ENCODE results near the gene JOSD1.

The JOSD1 gene

DNA sequence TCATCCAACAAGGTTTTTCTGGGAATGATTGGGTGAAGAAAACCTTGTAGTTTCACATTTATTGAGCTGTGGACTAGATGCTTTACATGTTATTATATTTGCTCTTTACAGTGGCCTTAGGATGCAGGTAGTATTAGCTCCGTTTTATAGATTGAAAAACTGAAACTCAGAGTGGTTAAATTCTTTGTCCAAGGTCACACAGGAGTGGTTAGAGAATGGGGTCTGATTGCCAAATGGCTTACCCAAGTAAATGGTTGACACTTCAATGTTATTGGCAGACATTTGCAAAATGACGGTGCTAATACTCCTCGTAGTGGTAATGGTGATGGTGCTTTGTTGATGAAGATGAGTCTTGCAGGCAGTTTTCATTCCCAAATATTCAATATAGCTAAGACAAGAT, 7.2 kb upstream of the JOSD1 start:
- no peak overlapping the region for H3K4me3 ChIP-seq
- H4K20me1 ChIP-seq, result peaks cover 71% of the 10 kb centered on the region
- no peaks in the 10 kb centered on the region for H3K27me3 ChIP-seq
- H3K36me3 ChIP-seq, result peaks cover 37% of the 10 kb centered on the region
- H3K4me1 ChIP-seq, result peaks cover 56% of the 10 kb centered on the region
- no peak for TF ChIP-seq Cebpa-rat (IDR thresholded peaks at IDR 0.05)
- no peak overlapping the region for H3K27ac ChIP-seq
- no peaks in the 10 kb centered on the region for H3K9me3 ChIP-seq
- no peak overlapping the region for H3K9ac ChIP-seq
- peak overlapping the region; percentile 99 for H3K4me2 ChIP-seq

DNA sequence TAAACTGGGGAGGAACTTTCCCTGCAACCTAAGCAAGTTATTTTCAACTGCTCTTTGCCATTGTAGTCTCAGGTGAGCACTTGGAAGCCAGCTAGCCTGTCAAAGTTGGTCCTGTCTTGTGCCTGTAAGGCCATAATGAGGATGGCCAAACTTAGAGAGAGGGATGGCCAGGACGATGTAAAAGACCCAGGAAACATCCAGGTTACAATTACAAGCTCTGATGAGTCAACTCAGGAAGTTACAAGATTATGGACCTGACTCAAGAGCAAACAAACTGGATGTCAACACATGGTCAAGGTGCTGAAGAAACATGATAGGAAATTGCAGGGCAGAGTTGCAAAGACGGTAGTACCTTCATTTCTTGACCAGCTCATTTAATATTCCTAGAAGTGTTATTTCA, 6.6 kb upstream of the JOSD1 start:
- Histone ChIP-seq H3K27ac (no peak overlapping the region), H4K20me1 (peaks cover 65% of the 10 kb centered on the region)

DNA sequence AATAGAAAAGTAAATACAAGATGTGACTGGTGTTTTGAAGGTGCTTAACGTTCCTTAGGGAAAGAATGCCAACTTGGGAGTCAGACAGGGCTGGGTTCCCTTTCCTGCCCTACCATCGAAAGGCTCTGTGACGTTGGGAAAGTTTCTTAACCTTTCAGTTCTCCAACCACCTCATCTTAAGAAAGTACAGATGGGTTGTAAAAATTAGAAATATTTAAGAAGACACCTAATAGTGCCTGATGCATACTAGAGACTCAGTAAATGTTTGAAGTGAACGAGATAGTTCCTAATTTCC, 6.1 kb upstream of the JOSD1 start:
- no peak for TF ChIP-seq Cebpa-rat (IDR thresholded peaks at IDR 0.05)
- Histone ChIP-seq H3K9ac (peak overlapping the region; percentile 96), H3K4me1 (peaks cover 48% of the 10 kb centered on the region), H3K9me3 (no peaks in the 10 kb centered on the region), H4K20me1 (peaks cover 60% of the 10 kb centered on the region), H3K27ac (peak overlapping the region; percentile 95), H3K36me3 (peaks cover 26% of the 10 kb centered on the region), H3K4me3 (peak overlapping the region; percentile 94), H3K27me3 (no peaks in the 10 kb centered on the region), H3K4me2 (peak overlapping the region; percentile 99)

More for the DNA sequence above, 6.6 kb upstream of the JOSD1 start:
- H3K4me3 ChIP-seq, result peak overlapping the region; percentile 94
- no peak for TF ChIP-seq Cebpa-rat (IDR thresholded peaks at IDR 0.05)
- H3K4me2 ChIP-seq, result peak overlapping the region; percentile 99
- H3K36me3 ChIP-seq, result peaks cover 31% of the 10 kb centered on the region
- no peaks in the 10 kb centered on the region for H3K9me3 ChIP-seq
- peaks cover 49% of the 10 kb centered on the region for H3K4me1 ChIP-seq
- peak overlapping the region; percentile 96 for H3K9ac ChIP-seq
- H3K27me3 ChIP-seq, result no peaks in the 10 kb centered on the region

DNA sequence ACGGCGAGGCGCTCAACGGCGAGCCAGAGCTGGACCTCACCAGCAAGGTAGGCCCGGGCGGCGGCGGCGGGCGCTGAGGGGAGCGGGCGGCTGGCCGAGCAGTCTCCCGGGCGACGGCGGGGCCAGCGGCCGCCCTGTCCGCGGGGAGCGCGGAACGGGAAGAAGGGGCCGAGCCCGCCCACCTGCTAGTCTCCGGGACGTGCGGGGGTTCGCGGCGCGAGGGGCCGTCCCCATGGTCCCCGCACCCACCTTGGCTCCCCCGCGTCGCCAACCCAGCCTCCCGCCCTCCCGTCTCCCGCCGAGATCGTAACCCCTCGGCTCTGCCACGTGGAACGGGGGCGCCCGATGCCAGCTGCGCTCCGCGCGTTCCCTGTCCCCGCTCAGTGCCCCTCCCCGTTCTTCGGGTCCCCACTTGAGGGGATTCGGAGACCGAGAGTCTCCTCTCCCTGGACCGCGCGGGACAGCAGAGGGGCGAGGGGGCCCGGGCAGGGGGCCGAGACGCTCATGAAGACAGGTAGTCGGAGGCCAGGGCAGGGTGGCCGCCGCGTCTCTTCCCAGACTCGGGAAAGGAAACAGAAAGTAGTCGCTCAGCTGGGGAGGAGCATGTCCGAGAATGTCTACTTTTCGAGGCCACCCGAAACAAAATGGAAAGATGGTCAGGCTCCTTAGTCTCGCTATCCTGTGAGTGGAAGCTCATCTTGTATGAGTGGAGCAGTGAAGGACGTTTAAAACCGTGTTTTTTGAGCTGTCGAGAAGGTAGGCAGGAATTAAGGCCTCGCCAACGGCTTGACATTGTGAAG, 5.6 kb upstream of the JOSD1 start:
- peak overlapping the region; percentile 99 for H3K4me2 ChIP-seq
- H3K27me3 ChIP-seq, result no peaks in the 10 kb centered on the region; the same call in 1 of the 2 replicates
- H3K9me3 ChIP-seq, result no peaks in the 10 kb centered on the region
- H3K36me3 ChIP-seq, result peaks cover 20% of the 10 kb centered on the region
- peaks cover 54% of the 10 kb centered on the region for H3K4me1 ChIP-seq
- peak overlapping the region; percentile 94 for H3K4me3 ChIP-seq
- no peak for TF ChIP-seq Cebpa-rat (IDR thresholded peaks at IDR 0.05)
- H4K20me1 ChIP-seq, result peaks cover 54% of the 10 kb centered on the region
- peak overlapping the region; percentile 96 for H3K9ac ChIP-seq
- peak overlapping the region; percentile 95 for H3K27ac ChIP-seq

DNA sequence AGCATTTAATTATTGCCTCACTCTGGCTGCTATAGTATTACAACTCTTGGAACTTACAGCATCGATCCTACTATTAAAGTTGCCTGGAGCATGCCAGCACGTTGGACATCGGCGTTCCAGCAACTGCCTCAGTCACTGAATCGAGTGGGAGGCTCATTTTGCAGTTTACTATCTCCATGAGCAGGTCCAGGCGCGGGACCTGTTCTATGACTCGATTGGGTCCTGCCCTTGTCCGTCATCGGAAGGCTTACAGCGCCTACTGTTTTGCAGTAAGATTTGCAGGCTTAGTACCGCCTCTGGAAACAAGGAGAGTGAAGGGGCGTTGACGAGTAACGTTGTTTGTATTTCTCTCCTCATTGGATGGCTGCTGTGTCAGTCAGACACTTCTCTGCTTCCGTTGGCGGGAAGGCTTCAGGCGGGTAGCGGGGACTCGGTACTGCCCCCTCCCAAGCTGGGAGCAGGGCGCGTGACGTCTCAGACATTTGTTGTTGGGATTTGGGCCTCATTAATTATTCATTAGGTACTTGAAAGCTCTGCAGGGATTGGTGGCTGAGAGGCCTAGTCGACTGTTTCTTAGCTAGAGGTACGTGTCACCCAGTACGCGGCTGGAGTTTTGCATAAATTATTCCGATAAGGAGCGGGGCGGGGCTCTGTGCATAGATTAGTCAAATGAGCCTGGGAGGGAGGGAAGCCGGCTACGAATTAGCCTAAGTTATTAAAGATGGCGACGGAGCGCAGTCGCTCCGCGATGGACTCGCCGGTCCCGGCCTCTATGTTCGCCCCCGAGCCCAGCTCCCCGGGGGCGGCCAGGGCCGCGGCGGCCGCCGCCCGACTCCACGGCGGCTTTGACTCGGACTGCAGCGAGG, 4.7 kb upstream of the JOSD1 start, which contains the start of gene GTPBP1:
Gene GTPBP1, plus strand, starts transcription at position 710 of the 866 bp plus-strand sequence. Its CDS starts 12 bp downstream, at position 722.
- Histone ChIP-seq H4K20me1 (peaks cover 46% of the 10 kb centered on the region), H3K4me3 (peak within 1 kb of the TSS; percentile 94), H3K9me3 (no peaks in the 10 kb centered on the region), H3K27ac (peak within 1 kb of the TSS; percentile 95), H3K4me1 (peaks cover 56% of the 10 kb centered on the region), H3K4me2 (peak within 1 kb of the TSS; percentile 99), H3K9ac (peak within 1 kb of the TSS; percentile 96), H3K36me3 (peaks cover 12% of the 10 kb centered on the region), H3K27me3 (no peaks in the 10 kb centered on the region; the same call in 1 of the 2 replicates)
- TF ChIP-seq Cebpa-rat (IDR thresholded peaks at IDR 0.05), result no peak

DNA sequence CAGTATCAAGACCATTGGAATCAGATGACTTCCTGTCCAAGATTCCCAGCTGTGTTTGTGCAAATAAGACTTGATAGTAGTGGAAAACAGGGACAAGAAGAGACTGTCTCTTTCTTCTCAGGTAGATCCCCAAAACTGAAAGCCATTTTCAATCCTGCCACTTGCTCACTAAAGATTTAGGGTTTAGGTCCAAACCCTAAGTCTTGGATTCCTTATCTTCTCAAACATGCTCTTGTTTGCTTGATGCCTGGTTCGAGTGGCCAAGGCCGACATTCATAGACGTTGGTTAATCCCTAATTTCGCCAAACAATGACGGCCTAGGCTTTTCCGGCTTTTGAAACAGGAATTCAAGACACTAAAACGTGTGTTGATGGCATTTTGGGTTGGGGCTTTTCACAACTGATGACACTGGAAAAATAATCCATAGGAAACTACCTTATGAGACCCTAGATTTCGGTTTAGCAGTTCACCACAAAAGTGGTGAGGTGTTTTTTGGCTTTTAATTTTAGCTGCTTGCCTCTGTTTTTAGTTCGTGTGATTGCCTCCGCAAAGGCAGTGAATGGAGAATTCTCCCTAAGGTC, 4.0 kb upstream of the JOSD1 start:
- H3K27ac ChIP-seq, result peak overlapping the region; percentile 15; the same call in 1 of the 2 replicates
- H3K9me3 ChIP-seq, result no peaks in the 10 kb centered on the region
- TF ChIP-seq Cebpa-rat (IDR thresholded peaks at IDR 0.05), result no peak
- H3K36me3 ChIP-seq, result peaks cover 5% of the 10 kb centered on the region; the same call in 1 of the 2 replicates
- H3K4me1 ChIP-seq, result peaks cover 56% of the 10 kb centered on the region
- peak overlapping the region; percentile 74 for H3K4me2 ChIP-seq
- peak overlapping the region; percentile 58 for H3K4me3 ChIP-seq
- H3K9ac ChIP-seq, result peak overlapping the region; percentile 60
- H3K27me3 ChIP-seq, result no peaks in the 10 kb centered on the region; the same call in 1 of the 2 replicates
- peaks cover 39% of the 10 kb centered on the region for H4K20me1 ChIP-seq

DNA sequence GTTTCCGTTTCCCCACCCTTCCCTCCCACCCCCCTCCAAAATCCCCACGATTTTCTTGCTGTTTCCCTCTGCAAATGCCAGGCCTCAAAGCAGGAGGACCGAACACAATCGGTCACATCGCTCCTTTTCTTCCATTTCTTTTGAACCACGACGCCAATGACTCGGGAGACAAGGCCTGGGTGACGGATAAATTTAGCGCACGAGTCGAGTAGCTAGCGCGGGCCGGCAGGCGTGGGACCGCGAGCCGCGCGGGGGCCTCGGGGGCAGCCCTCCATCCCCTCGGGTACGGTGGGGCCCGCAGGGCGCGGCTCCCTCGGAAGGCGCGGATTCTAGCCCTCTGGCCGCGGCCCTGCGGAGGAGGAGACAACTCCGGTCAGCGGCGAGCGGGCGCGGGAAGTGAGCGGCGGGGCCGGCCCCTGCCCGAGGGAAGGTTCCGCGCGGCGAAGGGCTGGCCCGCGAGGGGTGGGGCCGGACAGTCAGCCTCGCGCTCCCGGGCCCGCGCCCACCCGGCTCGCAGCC, 414 bp downstream of the JOSD1 start:
- Histone ChIP-seq H3K9me3 (no peaks in the 10 kb centered on the region), H3K27me3 (no peaks in the 10 kb centered on the region; the same call in 1 of the 2 replicates), H3K4me3 (peak overlapping the region; percentile 95), H3K9ac (peak overlapping the region; percentile 94), H4K20me1 (peaks cover 31% of the 10 kb centered on the region; the same call in 1 of the 2 replicates), H3K4me1 (peaks cover 62% of the 10 kb centered on the region), H3K36me3 (0 out of 2 replicates have a peak, but pooled peaks cover 4% of the 10 kb centered on the region), H3K27ac (peak overlapping the region; percentile 92), H3K4me2 (peak overlapping the region; percentile 83)
- no peak for TF ChIP-seq Cebpa-rat (IDR thresholded peaks at IDR 0.05)

DNA sequence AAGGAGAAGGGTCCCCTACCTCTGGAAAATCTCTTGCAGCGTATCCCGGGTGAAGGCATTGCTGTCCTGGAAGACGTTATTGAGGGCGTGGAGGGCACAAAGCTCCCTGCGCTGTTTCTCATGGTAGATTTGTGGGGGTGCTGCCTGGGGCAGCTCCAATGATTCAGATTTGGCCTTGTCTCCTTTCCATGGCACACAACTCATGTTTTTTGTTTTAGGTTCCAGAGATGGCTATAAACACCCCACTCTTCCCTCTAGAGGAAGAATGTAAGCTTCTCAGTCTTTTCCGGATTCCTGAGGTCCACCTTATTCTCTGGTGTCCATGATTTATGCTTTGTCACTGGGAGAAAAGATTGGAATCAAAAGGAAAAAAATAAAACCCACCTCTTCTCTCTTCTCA, 959 bp downstream of the JOSD1 start:
- no peak for TF ChIP-seq Cebpa-rat (IDR thresholded peaks at IDR 0.05)
- peaks cover 37% of the 10 kb centered on the region for H4K20me1 ChIP-seq
- peak overlapping the region; percentile 94 for H3K9ac ChIP-seq
- no peaks in the 10 kb centered on the region; the same call in 1 of the 2 replicates for H3K27me3 ChIP-seq
- H3K4me3 ChIP-seq, result peak overlapping the region; percentile 95
- H3K4me1 ChIP-seq, result peaks cover 58% of the 10 kb centered on the region
- 0 out of 2 replicates have a peak, but pooled peaks cover 4% of the 10 kb centered on the region for H3K36me3 ChIP-seq
- H3K4me2 ChIP-seq, result peak overlapping the region; percentile 83
- no peak overlapping the region for H3K27ac ChIP-seq
- H3K9me3 ChIP-seq, result no peaks in the 10 kb centered on the region

DNA sequence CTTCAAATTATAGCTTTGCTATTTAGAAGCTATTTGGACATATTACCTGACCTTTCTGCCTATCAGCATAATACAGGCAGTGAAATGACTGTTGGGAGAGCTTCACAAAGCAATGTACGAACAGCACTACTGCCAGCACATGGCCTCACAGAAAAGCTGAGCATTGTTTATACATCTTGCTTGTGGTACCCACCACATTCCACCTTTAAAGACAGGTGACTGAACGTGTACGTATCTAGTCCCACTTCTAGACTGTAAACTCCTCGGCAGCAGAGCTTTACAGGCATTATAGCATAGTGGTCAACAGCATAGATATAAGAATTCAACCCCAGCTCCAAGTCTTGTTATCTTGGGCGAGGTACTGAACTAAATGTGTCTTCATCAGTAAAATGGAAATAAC, 1.6 kb downstream of the JOSD1 start:
- H3K4me2 ChIP-seq, result peak overlapping the region; percentile 83
- TF ChIP-seq Cebpa-rat (IDR thresholded peaks at IDR 0.05), result no peak
- H3K9me3 ChIP-seq, result no peaks in the 10 kb centered on the region
- peak overlapping the region; percentile 94 for H3K9ac ChIP-seq
- no peaks in the 10 kb centered on the region; the same call in 1 of the 2 replicates for H3K27me3 ChIP-seq
- H3K4me1 ChIP-seq, result peaks cover 52% of the 10 kb centered on the region
- no peak overlapping the region for H3K27ac ChIP-seq
- H3K36me3 ChIP-seq, result peaks cover 8% of the 10 kb centered on the region
- peaks cover 43% of the 10 kb centered on the region for H4K20me1 ChIP-seq
- H3K4me3 ChIP-seq, result peak overlapping the region; percentile 95

Data from BLaER1 (cell line).